Stimulated activated naive CD4-positive, alpha-beta T cell (primary cell): Measurements from ENCODE around the gene PGLYRP1.

Source experiments
- DNase-seq, 6 experiments: peaks; one replicate each; lab custom pipeline; 2025; lab: John Stamatoyannopoulos, UW

PGLYRP1 gene, protein sequence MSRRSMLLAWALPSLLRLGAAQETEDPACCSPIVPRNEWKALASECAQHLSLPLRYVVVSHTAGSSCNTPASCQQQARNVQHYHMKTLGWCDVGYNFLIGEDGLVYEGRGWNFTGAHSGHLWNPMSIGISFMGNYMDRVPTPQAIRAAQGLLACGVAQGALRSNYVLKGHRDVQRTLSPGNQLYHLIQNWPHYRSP

DNA sequence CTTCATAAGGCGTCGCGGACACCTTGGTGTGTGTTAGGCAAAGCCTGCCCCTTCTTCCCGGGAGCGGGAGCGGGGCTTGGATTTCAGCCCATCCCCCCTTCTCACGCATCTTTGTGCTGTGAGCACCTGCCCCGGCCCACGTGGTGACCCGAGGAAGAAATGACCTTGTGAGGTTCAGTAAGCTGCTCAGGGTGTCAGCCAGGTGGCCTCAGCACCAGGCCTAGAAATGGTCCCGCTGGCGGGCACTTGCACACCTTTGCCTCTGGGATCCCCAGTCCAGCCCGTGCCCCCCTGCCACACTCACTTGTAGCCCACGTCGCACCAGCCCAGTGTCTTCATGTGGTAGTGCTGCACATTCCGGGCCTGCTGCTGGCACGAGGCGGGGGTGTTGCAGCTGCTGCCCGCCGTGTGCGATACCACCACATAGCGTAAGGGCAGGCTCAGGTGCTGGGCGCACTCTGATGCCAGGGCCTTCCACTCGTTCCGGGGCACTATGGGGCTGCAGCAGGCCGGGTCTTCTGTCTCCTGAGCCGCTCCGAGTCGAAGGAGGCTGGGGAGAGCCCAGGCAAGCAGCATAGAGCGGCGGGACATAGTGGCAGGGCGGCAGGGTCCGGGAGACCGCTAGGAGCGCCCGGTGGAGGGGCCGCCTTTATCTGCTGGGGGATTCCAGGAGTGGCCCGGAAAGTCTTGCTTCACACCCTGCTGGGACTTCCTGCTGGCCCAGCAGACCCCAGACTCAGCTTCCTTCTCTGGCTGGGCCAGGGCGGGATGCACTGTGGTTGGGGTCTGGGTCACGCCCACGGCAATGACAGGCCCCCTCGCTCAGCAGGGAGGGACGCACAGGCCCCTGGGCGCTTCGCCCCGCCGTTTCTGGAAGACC is at the start of gene PGLYRP1:
PGLYRP1 (minus strand) TSS at position 623 of the 880 bp plus-strand sequence; CDS start at position 591, 32 bp downstream.
- DNase-seq, result no peak

DNA sequence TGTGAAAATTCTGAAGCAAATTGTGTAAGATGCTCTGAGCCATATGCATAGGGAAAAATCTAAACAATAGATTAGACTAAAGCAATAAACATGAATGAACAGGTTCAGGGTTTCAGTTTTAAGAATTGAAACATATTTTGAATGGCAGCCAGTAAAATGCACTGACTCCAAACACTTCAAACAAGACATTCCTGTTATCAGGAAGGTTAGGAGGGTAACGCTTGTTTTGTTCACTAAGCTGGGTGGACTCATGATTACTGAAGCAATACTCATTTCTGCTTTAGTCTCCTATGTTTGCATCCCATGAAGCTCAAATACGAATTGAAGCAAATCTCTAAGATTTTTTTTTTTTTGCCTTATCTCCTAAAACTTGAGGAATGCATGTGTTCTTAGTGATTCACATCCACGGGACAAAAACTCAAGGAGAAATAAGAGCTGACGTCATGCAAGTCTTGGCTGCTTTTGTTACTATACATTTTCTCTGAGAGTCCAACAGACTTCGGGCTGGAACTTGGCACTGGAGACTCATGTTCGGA is 47.0 kb upstream of the PGLYRP1 start:
- DNase-seq, result no peak

DNA sequence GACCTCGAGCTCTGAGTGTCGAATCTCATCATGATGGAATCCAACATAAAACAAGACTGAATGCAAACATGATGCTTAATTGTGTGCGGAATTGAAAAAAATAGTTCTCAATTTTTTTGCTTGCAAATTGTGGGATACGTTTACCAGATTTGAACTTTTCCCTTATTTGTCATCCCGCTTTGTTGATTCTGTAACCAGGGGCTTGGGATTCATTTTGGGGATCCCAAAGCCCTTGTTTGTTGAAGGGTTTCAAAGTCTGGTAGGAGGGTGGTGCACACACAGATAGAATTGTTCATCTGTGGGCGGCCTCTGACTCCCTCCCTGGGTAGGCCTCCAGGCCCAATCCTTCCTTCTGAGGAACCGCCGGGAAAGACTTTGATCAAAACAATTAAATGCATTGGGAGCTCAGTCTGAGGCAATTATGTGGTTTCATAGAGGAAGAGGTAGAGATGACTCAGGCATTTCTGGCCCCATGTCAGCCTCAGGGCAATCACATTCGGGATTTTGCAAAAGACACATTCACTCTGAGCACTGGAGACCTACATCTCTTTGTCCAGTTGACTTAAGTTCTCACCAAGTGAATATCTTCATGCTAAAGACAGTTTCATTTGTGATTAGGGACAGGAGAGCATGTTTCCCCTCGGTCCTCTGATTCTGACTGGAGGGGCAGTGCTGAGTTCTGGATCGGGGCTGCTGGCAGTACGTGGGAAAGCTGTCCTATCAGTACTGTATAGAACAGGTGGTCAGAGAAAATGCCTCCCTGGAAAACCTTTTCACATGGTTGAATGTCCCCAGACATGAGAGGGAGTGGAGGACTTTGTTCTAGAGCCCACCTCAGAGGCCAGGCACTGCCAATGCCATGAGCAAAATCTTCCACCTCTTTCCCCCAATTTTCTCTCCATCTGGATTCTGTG is 45.7 kb upstream of the PGLYRP1 start:
- no peak for DNase-seq

DNA sequence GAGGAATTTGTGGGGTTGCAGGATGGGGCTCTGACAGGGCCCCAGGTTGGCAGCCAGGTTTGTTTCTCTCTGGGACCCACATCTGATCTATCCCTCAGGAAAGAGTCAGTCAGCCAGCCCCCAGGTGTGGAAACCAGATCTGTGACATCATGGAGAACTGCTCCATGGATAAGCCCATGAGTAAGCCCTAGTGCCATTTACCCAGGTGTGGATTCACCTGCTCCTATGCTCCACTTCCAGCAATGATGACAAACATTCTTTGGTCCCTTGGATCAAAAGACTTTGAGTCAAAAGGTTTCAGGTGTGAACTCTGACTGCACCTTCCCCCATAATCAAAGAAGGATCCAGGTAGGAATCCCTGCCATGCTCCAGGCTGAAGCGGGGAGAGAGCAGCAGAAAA is 44.8 kb upstream of the PGLYRP1 start:
- DNase-seq, result no peak

DNA sequence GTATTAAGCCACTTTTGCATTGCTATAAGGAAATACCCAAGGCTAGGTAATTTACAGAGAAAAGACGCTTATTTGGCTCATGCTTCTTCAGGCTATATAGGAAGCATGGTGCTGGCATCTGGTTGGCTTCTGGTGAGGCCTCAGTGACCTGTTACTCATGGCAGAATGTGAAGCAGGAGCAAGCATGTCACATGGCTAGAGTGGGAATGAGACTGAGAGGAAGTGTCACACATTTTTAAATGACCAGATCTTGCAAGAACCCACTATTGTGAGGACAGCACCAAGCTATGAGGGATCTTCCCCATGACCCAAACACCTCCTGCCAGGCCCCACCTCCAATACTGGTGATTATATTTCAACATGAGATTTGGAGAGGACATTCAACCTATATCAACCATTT is 43.6 kb upstream of the PGLYRP1 start:
- no peak for DNase-seq

DNA sequence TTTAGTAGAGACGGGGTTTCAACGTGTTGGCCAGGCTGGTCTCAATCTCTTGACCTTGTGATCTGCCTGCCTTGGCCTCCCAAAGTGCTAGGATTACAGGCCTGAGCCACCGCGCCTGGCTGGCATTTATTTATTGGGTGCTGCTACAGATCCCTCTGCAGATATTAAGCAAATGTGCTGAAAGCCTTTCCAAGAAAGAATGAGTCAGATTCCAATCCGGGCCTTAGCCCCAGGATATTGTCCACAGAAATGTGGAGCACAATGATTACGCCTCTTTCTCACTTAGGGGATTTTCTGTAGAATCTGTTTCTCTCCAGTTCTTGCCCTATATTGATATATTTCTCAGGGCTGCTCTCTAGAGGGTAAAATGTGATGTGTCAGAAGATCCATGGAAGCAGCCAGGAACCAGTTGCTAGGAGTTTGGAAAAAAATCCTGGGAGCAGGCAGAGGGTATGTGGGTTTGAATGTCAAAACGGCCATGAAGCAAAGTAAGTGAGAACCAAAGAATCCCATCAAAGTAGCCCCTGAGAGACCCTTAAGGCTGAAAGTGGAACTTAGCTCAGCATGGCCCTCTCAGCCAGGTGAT is 42.7 kb upstream of the PGLYRP1 start:
- DNase-seq, result no peak

DNA sequence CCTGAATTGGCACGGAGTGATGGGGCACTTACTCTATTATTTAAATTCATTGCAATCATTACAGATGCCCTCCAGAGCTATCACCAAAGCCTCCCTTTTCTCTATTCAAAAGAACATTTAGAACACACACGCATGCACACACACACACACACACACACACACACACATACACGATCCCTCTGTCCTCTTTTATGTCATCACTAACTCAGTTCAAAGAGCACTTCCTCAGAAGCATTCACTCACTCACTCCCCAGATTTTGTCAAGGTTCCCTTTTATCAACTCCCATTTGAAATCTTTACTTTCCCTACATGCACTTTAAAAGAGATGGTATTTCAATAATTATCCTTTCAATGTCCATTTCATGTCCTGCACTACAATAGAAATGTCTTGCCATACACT is 40.3 kb upstream of the PGLYRP1 start:
- DNase-seq, result no peak

DNA sequence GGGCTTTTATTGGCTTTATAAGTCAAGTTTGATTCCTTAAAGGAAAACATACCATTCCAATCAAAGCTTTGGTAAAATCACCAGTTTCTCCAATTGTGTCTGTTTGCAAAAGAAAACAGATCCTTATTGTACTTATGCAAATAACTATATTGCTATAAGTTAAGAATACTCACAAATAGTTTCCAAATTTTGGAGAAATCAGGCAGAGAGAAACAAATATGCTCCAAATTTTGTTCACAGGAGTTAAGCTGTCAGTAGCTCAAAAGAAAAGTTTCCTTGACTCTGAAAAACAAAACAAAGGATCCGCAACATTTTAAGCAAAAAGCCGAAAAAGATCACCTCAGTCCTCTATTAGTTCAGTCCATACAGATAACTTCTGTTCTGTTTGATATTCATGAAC is 37.2 kb upstream of the PGLYRP1 start:
- DNase-seq, result no peak

DNA sequence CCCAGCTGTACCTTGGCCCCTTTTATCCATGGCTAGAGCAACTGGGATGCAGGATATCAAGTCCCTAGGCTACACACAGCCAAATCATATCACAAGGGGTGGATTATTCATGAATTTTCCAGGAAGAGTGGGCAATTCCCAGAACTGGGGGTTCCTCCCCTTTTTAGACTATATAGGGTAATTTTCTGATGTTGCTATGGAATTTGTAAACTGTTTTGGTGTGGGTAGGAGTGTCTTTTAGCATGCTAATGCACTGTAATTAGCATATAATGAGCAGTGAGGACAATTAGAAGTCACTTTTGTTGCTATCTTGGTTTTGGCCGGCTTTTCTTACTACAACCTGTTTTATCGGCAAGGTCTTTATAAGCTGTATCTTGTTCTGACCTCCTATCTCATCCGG is 35.9 kb upstream of the PGLYRP1 start:
- no peak for DNase-seq

DNA sequence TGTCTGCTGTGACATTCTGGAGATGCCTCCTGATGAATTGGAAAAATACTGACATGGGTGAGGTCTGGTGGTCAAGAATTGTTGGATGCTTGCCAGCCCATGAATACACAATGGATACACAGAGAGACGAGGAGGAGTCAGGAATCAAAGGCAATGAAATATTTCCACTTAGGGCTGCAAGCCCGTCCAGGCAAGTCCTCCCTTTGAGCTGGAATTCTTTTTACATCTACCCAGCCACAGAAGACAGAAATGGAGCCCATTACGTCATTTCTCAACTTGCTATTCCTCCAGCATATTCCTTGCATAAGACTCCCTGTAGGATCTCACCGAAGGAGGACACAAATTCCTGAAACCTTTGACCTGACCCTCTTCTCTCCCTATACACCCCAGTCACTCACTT is 33.7 kb upstream of the PGLYRP1 start:
- no peak for DNase-seq

DNA sequence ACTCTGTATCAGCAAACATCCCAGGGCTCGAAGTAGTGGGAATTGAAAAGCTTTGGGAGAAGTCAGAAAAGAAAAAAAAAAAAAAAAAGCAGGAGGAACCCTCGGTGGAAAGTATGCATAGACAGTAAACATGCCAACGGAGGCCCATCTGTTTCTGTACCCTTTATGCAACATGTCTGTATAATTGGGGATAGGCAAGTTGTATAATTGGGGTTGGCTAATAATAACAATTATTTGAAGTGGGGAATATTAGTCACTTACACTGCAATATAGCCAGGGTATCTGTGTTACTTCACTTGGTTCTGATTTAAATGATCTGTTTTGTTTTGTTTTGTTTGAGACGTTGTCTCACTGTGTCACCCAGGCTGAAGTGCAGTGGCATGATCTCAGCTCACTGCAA is 30.0 kb upstream of the PGLYRP1 start:
- DNase-seq, result no peak

DNA sequence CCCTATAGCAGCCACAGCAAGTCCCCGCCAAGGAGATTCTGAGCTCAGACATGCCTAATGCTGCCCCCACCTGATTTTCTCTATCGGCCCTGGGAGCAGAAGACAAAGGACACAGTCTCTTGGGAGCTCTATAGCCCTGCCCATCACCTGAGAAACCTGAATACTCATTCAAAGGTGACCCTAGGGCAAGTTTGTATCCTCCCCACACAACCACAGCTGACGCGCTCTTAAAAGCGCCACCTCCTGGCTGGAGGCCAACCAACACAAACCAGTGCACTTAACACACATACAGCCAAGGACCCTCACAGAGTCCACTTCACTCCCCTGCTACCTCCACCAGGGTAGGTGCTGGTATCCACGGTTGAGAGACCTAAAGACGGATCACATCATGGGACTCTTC is 26.7 kb upstream of the PGLYRP1 start:
- DNase-seq, result no peak

DNA sequence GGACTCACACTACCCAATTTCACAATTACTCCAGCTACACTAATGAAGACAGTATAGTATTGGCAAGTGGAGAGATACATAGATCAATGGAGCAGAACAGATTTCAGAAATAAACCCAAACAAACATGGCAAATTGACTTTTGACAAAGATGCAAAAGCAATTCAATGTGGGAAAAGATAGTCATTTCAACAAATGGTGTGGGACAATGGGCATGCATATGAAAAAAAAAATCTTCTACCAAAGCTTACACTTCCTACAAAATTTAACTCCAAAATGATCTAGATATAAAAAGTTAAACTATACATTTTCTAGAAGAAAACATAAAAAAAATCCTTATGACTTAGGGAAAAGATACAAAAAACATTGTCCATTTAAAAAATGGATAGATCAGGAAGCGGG is 20.7 kb upstream of the PGLYRP1 start:
- DNase-seq, result no peak

DNA sequence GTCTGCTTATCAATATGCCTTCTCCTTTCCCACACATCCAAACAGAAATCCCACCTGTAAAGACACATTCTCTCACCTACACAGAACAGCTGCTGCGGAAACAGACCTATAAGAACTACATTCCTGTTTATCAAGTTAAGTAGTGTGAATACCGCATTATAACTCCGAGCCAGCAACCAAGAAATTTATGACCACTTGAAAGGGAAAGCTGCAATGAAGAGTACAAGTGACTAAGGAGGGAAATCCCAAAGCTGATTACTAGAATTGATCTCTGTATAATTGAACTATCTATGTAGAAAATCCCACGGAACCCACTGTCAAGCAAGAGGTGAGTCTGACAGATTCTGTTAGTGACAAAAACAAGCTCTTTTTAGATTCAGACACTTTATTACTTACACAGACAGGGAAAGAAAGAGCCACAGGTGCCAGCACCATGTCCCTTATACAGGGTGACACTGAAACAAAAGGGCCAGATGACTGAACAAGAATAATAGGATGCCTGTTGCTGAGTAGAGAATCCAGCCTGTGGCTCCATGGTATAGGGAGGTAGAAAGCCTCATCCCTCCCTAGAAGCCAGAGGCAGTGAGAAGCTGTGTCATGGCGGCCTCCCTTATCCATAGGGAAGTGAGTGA is 19.5 kb upstream of the PGLYRP1 start:
- DNase-seq, result no peak

DNA sequence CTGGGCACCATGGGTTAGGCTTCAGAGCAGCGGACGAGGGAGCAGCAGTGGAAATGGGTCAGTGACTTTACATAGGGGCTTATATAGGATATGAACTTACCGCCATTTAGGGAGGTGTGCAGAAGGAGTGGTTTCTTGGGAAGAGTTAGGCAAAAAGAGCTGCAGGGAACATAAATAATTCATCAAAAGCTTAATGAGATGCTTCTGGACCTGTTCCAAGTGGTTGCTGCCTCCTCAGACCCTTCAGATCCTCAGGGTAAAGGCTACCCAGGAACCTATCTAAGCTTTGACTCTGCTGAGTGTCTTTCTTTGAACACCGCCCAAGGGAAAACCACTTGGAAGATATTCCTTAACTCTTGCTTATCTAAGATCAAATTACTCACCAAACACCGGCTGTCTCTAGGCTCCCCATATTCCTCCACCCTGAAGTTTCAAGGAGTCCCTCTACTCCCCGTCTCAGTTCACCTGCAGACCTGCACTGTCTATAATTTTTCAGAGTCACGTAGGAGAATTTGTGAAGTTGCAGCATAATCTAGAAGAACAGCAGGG is 18.2 kb upstream of the PGLYRP1 start, which contains the start of gene IGFL4:
IGFL4 (minus strand) TSS at position 51 of the 549 bp plus-strand sequence; CDS start at position 11, 40 bp downstream.
- DNase-seq, result no peak

DNA sequence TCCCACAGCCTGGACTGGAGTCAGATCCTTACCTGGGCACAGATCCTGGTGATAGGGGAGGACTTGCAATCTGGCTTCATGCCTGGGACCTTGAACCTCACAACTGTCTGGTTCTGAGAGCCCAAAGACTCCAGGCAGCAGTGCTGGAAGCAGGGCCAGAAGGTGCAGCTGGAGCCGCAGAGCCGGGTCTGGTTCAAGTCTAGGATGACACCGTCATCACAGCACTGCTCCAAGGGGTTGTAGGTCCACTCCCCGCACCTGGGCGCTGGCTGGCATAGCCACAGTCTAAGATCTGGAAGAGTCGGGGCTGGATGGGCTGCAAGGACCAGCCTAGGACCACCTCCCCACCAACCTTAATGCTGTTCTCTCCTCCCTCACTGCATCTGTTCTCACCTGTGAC is 17.3 kb upstream of the PGLYRP1 start:
- DNase-seq, result no peak

DNA sequence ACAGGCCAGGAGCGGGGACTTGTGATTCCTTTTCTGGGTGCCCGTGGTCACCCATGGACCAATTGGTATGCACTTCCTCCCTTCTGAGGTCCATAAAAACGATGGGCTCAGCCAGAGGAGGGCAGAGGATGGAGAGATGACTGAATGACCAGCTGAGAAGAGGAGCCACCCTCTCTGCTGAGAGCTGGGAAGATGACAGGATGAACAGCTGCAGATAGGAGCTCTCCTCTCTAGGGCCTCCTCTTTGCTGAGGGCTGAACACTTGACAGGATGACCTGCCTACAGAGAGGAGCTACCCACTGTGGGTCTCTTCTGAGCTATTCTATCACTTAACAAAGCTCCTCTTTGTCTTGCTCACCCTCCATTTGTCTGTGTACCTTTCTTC is 13.9 kb upstream of the PGLYRP1 start:
- DNase-seq, result no peak

DNA sequence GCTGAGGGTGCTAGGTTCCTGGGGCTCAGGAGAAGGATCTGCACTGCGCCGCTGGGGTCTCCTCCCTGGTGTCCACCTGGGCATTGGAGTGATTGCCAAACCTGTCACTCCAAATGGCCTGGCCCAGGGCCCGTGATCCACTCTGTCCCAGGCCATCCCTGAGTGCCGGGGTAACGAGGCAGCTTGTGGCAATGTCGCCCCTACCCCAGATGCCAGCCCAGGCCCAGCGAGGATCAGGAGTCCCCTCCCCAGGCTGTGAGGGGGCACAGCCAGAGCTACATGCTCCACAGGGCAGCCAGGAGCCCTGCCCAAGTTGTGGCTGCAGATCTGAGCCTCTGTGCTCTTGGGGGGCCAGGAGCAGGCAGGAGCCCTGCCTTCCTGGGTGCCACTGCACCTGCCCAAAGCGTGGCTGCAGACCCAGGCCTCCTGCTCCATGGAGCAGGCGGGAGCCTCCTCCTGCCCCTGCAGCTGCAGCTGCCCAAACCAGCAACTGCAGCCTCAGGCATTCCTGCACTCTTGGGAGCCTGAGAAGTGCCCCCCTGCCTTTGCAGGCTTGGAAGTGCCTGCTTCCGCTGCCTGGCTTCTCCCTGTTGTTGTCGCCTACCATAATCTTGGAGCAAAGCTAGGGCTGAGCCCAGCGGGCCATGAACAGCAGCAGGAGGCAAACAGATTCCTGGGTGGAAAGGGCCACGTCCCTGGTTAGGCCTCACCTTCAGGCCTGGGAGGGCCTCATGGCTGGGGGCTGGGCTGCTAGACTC is 13.3 kb upstream of the PGLYRP1 start:
- no peak for DNase-seq

DNA sequence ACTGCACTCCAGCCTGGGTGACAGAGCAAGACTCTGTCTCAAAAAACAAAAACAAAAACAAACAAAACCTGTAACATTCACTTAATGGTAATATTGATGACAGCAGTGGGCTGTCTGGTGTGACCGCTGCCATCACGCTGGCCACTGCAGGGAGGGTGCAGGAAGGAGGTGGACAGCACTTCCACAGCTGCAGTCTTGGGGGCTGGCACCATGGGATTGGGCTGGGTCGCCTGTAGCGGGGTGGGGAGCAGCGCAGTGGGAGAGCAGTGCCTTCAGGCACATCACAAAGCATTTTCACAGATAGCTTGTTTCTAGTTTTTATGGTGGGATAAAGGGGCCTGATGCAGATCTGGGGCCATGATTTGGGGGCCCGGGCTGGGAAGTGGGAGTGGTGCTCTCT is 12.7 kb upstream of the PGLYRP1 start:
- no peak for DNase-seq

DNA sequence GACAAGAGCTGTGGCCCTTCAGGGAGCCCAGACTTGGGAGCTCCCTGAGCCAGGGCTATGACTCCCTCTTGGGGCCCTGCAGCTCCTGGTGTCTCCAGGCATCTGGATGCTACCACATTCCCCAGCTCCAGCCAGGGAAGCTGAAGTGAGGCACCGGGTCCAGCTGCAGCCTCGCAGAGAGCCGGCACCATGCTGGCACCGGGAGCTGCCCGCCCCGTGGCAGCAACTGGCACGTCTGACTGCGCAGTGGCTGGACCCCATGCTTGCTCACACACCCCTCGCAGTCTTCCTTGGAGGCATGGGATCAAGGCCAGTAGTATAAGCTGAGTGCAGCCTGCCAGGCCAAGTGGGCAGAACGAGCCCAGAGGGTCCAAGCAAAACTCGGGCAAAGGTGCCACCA is 10.5 kb upstream of the PGLYRP1 start:
- no peak for DNase-seq
